ENCODE data around the gene GNA12.

GRCh38 chr7:2841907-2842306, 2.2 kb downstream of the GNA12 start:
- TF ChIP-seq, protein P1, sequence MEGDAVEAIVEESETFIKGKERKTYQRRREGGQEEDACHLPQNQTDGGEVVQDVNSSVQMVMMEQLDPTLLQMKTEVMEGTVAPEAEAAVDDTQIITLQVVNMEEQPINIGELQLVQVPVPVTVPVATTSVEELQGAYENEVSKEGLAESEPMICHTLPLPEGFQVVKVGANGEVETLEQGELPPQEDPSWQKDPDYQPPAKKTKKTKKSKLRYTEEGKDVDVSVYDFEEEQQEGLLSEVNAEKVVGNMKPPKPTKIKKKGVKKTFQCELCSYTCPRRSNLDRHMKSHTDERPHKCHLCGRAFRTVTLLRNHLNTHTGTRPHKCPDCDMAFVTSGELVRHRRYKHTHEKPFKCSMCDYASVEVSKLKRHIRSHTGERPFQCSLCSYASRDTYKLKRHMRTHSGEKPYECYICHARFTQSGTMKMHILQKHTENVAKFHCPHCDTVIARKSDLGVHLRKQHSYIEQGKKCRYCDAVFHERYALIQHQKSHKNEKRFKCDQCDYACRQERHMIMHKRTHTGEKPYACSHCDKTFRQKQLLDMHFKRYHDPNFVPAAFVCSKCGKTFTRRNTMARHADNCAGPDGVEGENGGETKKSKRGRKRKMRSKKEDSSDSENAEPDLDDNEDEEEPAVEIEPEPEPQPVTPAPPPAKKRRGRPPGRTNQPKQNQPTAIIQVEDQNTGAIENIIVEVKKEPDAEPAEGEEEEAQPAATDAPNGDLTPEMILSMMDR (IDR thresholded peaks at IDR 0.05), result no peak
- no peak for TF ChIP-seq POLR2A (IDR thresholded peaks at IDR 0.05)

All from vagina (tissue), 2 donors.